ENCODE results near the gene MAMDC2.

DNA sequence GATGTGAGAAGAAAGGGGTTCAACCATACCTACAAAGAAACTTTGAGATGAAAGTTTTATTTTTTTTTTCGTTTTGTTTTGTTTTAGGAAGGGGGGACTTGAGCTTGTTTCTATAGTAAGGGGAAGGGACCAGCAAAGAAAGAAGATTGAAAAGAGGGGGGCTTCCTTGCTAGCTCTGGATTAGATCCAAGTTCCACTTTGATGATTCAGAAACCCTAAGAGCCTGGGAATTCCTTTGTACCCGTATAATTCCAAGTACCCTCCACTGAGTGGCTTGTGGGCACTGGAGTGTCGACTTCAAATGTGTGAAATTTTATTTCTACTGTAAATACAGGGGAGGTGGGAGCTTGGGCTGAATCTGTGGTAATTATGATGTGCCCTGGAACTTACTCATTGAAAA is 10.9 kb downstream of the MAMDC2 start:
- no peak for TF ChIP-seq CTCF (IDR thresholded peaks at IDR 0.05)
- TF ChIP-seq EZH2 (IDR thresholded peaks at IDR 0.05; ENCODE audit: borderline replicate concordance, insufficient read depth, low read depth, low read length, poor library complexity, severe bottlenecking): no peak

Data from B cell (primary cell).